Progenitor cell of endocrine pancreas (in vitro differentiated cells): Measurements from ENCODE around the gene STMN3. TPM values are rescaled to one million over a fixed set of nuclear protein-coding genes. Genes with fewer than 3 reads are reported as not detected.

Experiments
- DNase-seq: peaks from one replicate; pipeline ENCODE4 v3.0.0; 2021; ENCODE audit warnings: low spot score; ENCODE audit not compliant: unreplicated experiment
- H3K27ac Mint-ChIP-seq: 2 replicates; pipeline ENCODE4 v1.8.0; 2021; ENCODE audit warnings: mild to moderate bottlenecking, moderate library complexity, mixed read lengths
- H3K27me3 Mint-ChIP-seq: 2 replicates; pipeline ENCODE4 v1.8.0; 2021; ENCODE audit warnings: mixed read lengths
- H3K36me3 Mint-ChIP-seq: 2 replicates; pipeline ENCODE4 v1.8.0; 2022; ENCODE audit warnings: mixed read lengths; ENCODE audit not compliant: insufficient read depth
- H3K4me1 Mint-ChIP-seq: 2 replicates; pipeline ENCODE4 v1.8.0; 2021; ENCODE audit warnings: low read depth, mixed read lengths
- H3K4me3 Mint-ChIP-seq: 2 replicates; pipeline ENCODE4 v1.8.0; 2021; ENCODE audit warnings: low read depth, mild to moderate bottlenecking, moderate library complexity, mixed read lengths
- H3K9me3 Mint-ChIP-seq: 2 replicates; pipeline ENCODE4 v1.8.0; 2021; ENCODE audit warnings: low read depth, mixed read lengths
- total RNA-seq: library from RNA; stranded (reverse); gene quantifications from 2 replicates; pipeline ENCODE4 v1.2.1, GENCODE V29; 2021
- TF ChIP-seq, protein P1 (sequence below): fragments of 200-600 bp; sonication (generic); IDR thresholded peaks from one replicate; pipeline ENCODE4 v1.5.0; 2021; ENCODE audit warnings: antibody characterized with exemption, mild to moderate bottlenecking; ENCODE audit not compliant: unreplicated experiment

Gene STMN3
- total RNA-seq, 1 donor from 2014 or later, result 25.6 TPM

DNA sequence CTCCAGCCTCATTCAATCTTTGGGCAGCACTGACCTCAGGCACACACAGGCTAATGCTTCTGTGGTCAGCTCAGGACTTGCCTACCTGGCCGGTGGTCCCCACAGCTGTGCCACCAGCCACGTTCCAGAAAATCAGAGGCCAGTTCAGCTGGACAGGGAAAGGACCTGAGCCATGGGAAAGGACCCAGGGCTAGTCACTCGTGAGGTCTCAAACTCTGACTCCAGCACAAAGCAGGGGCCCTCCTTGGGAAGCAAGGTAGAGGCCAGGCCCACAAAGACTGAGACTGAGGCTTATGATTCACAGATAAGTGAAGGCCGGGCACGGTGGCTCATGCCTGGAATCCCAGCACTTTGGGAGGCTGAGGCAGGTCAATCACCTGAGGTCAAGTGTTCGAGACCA, 56.8 kb downstream of the STMN3 start:
- Mint-ChIP-seq H3K27ac (no peak overlapping the region), H3K4me3 (no peak overlapping the region), H3K9me3 (no peaks in the 10 kb centered on the region), H3K36me3 (peaks cover 12% of the 10 kb centered on the region), H3K27me3 (no peaks in the 10 kb centered on the region), H3K4me1 (no peaks in the 10 kb centered on the region)
- TF ChIP-seq, protein P1, sequence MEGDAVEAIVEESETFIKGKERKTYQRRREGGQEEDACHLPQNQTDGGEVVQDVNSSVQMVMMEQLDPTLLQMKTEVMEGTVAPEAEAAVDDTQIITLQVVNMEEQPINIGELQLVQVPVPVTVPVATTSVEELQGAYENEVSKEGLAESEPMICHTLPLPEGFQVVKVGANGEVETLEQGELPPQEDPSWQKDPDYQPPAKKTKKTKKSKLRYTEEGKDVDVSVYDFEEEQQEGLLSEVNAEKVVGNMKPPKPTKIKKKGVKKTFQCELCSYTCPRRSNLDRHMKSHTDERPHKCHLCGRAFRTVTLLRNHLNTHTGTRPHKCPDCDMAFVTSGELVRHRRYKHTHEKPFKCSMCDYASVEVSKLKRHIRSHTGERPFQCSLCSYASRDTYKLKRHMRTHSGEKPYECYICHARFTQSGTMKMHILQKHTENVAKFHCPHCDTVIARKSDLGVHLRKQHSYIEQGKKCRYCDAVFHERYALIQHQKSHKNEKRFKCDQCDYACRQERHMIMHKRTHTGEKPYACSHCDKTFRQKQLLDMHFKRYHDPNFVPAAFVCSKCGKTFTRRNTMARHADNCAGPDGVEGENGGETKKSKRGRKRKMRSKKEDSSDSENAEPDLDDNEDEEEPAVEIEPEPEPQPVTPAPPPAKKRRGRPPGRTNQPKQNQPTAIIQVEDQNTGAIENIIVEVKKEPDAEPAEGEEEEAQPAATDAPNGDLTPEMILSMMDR, result no peak
- DNase-seq, result no peak

DNA sequence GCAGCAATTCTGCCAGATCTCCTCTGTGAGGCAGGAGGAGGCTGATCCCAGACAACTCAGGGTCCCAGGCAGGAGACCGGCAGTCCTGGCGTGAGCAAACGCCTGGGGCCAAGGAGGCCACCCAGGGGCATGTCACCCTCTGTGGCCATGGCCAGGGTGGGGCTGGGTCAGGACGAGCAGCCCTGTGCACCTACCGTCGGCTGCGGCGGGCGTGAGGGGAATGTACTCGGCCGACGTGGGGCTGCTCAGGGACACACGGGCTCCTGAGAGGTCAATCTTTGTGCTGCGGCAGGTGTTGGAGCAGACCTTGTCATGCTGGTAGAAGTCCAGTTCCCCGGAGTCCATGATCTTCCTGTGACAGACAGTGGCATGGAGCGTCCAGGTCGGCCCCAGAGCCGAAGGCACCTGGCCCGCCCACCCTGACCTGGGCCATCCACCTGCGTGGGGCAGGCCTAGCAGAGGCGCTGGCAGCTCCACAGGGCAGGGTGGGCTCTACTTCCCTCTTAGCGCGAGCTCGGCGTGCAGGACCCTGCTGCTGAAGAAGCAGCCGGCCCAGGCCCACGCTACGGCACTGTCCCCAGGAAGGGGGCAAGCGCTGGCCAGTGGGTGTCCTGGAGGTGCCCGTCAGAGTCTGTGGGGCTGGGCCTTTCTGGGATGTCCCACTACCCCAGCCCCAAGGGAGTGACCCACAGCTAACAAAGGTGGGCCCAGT, 57.7 kb downstream of the STMN3 start:
- no peak for DNase-seq
- Mint-ChIP-seq H3K36me3 (peaks cover 16% of the 10 kb centered on the region), H3K27ac (no peak overlapping the region), H3K4me3 (no peak overlapping the region), H3K9me3 (no peaks in the 10 kb centered on the region), H3K27me3 (no peaks in the 10 kb centered on the region), H3K4me1 (no peaks in the 10 kb centered on the region)
- TF ChIP-seq, protein P1, result no peak

DNA sequence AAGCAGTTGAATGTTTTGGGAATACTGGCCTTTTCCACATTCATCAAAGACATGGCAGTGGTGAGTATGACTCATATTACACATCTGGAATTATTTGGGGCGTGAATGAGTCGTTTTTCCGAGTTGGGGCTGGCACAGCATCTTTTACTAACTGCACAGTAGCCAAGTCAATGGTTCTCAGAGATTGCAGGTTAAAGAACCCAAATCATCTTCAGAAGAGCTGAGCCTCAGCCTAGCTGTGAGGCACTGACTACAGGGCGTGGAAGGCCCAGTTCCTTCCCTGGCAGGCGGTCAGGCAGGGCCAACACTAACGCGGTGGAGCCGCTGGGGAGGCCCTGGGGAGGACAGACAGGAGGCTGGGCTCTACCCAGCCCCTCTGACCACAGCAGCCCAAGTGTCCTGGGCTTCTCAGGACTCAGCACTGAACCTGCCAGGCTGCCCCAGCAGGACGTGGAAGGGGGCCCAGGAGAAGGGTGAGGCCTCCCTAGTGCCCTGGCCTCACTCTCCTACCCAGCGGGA, 59.1 kb downstream of the STMN3 start:
- TF ChIP-seq, protein P1, result no peak
- no peak for DNase-seq
- H3K27me3 Mint-ChIP-seq, result no peaks in the 10 kb centered on the region

DNA sequence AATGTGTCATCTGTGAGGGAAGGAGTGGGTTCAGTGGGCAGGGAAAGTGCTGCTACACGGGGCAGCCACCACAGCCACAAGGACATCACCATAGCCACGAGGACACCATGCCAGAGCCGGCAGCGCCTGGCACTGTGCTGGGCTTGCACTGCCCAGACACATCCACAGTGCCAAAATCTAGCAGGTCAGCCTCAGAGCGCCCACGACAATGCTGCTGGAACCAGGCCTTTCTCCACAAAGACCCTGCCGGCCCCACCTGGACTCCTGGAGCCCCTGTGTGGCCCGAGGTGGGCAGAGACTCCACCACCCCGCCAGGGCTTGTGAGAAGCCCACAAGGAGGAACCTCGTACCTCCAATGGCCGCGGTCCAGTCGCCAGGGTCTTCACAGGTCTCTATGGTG, 60.6 kb downstream of the STMN3 start:
- TF ChIP-seq, protein P1, result no peak
- no peaks in the 10 kb centered on the region for H3K4me1 Mint-ChIP-seq
- no peak overlapping the region for H3K27ac Mint-ChIP-seq
- H3K9me3 Mint-ChIP-seq, result no peaks in the 10 kb centered on the region
- H3K36me3 Mint-ChIP-seq, result peaks cover 12% of the 10 kb centered on the region
- H3K27me3 Mint-ChIP-seq, result no peaks in the 10 kb centered on the region
- no peak overlapping the region for H3K4me3 Mint-ChIP-seq
- DNase-seq, result no peak

More for the DNA sequence above, 59.1 kb downstream of the STMN3 start:
- H3K4me3 Mint-ChIP-seq, result no peak overlapping the region
- no peak overlapping the region for H3K27ac Mint-ChIP-seq
- peaks cover 13% of the 10 kb centered on the region for H3K36me3 Mint-ChIP-seq
- no peaks in the 10 kb centered on the region for H3K9me3 Mint-ChIP-seq
- no peaks in the 10 kb centered on the region for H3K4me1 Mint-ChIP-seq

DNA sequence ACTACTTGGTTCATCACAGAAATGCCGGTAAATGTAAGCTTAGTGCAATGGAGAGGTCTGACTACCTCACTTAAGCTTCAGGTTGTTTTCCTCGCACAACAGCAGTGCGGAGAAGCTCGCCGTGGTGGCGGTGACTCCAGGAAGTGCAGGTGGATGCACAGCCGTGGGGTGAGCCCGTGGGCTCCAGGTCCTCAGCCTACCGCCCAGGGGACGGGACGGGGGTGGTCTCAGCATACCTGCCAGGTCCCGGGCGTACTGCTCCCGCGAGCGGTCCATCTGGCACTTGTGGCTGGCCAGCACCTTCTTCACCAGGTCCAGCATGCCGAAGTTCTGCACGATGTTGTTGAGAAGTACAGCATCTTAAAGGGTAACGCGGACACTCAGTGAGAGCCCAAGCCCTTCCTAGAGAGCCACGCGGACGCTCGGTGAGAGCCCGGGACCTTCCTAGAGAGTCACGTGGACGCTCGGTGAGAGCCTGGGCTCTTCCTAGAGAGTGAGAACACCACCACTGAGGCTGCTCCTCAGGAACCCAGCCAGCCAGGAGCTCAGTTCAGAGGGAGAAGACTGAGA, 61.4 kb downstream of the STMN3 start:
- Mint-ChIP-seq H3K27ac (no peak overlapping the region), H3K9me3 (no peaks in the 10 kb centered on the region), H3K4me1 (no peaks in the 10 kb centered on the region), H3K4me3 (no peak overlapping the region), H3K36me3 (peaks cover 14% of the 10 kb centered on the region), H3K27me3 (no peaks in the 10 kb centered on the region)
- TF ChIP-seq, protein P1, result no peak
- no peak for DNase-seq
